22Rv1 (cell line): ENCODE measurements around the gene GATA2.

Source experiments
- CTCF ChIP-seq: fragments of 450-650 bp; IDR thresholded peaks from 2 replicates; pipeline ENCODE4 v1.5.1; 2017; ENCODE audit warnings: mild to moderate bottlenecking
- ZFX ChIP-seq: fragments of 450-650 bp; IDR thresholded peaks from 2 replicates; pipeline ENCODE4 v1.6.1; 2017; ENCODE audit warnings: antibody characterized with exemption, borderline replicate concordance

- TF ChIP-seq CTCF (no peak), ZFX (no peak)
Measured at GRCh38 chr3:128481438-128481942, 11.5 kb downstream of the GATA2 start.
